Activated CD8-positive, alpha-beta T cell treated with anti-CD3 and anti-CD28 coated beads for 36 hours (primary cell): ENCODE measurements around the gene BAIAP2L2. TPM values are rescaled to one million over a fixed set of nuclear protein-coding genes. Genes with fewer than 3 reads are reported as not detected.
"Not testable (repeated sequence)": the region's sequence is repeated elsewhere in the genome, so short reads cannot be mapped to it uniquely, and the experiment has no call there.

ENCODE experiments used
- ATAC-seq: fragments of 200-7000 bp; cut with Tn5 transposase; one replicate; pipeline ENCODE4 v1.10.0; 2021; ENCODE audit warnings: mild to moderate bottlenecking, moderate library complexity
- CTCF ChIA-PET: fragments of 350-600 bp; sonication (Branson Sonifier 250); formaldehyde crosslinking; loops from one replicate; lab custom pipeline; 2021; ENCODE audit warnings: antibody characterized with exemption; lab: Charles Lee
- POLR2A ChIA-PET: fragments of 350-600 bp; sonication (Branson Sonifier 250); formaldehyde crosslinking; loops from one replicate; lab custom pipeline; 2021; ENCODE audit warnings: antibody characterized with exemption; lab: Charles Lee
- DNase-seq: peaks from one replicate; pipeline ENCODE4 v3.0.0-alpha.2; 2020
- H3K27ac Mint-ChIP-seq: one replicate; pipeline ENCODE4 v1.8.0; 2021; ENCODE audit warnings: mild to moderate bottlenecking, mixed read lengths
- H3K27me3 Mint-ChIP-seq: one replicate; pipeline ENCODE4 v1.8.0; 2021; ENCODE audit warnings: mixed read lengths
- H3K36me3 Mint-ChIP-seq: one replicate; pipeline ENCODE4 v1.8.0; 2021; ENCODE audit warnings: low read depth, mixed read lengths
- H3K4me1 Mint-ChIP-seq: one replicate; pipeline ENCODE4 v1.8.0; 2021; ENCODE audit warnings: low read depth, mixed read lengths
- H3K4me3 Mint-ChIP-seq: one replicate; pipeline ENCODE4 v1.8.0; 2021; ENCODE audit warnings: mild to moderate bottlenecking, moderate library complexity, mixed read lengths
- H3K9me3 Mint-ChIP-seq: one replicate; pipeline ENCODE4 v1.8.0; 2021; ENCODE audit warnings: mixed read lengths
- CTCF ChIP-seq: fragments of 200-600 bp; IDR thresholded peaks from one replicate; pipeline ENCODE4 v1.8.0; 2022; ENCODE audit warnings: antibody characterized with exemption, mild to moderate bottlenecking
- intact Hi-C: fragments of 100-400 bp; cut with micrococcal nuclease; formaldehyde crosslinking; loops from one replicate; pipeline ENCODE4 v1.10.0; 2022
- total RNA-seq, 2 experiments: library from RNA; stranded (reverse); gene quantifications; one replicate each; pipeline ENCODE4 v1.2.3, GENCODE V29; 2021

BAIAP2L2 gene
- total RNA-seq, 2 experiments from 2014 or later: 0.61 to 0.67 TPM

GRCh38 chr22:38124236-38124974 is 13.9 kb upstream of the BAIAP2L2 start:
- Mint-ChIP-seq H3K27me3 (no peaks in the 10 kb centered on the region), H3K9me3 (no peaks in the 10 kb centered on the region), H3K4me1 (no peaks in the 10 kb centered on the region), H3K4me3 (no peak overlapping the region), H3K36me3 (no peaks in the 10 kb centered on the region), H3K27ac (no peak overlapping the region)
- no peak for TF ChIP-seq CTCF
- ATAC-seq (no peak), DNase-seq (no peak)
- intact Hi-C loops: no loop called here
- CTCF ChIA-PET: interaction anchor here (4.7 kb wide), 1 partner anchor 10 kb away, joined by 24 read pairs; no protein-coding TSS in a partner anchor
- POLR2A ChIA-PET: no interaction called here

GRCh38 chr22:38122616-38123015 is 12.1 kb upstream of the BAIAP2L2 start:
- Mint-ChIP-seq H3K4me3 (no peak overlapping the region), H3K27me3 (no peaks in the 10 kb centered on the region), H3K4me1 (no peaks in the 10 kb centered on the region), H3K36me3 (no peaks in the 10 kb centered on the region), H3K9me3 (no peaks in the 10 kb centered on the region), H3K27ac (no peak overlapping the region)
- no peak for DNase-seq
- CTCF ChIA-PET: interaction anchor here (0.9 to 4.7 kb wide), 3 partner anchors 8 to 157 kb away, joined by 3 to 24 read pairs (median 3); no protein-coding TSS in a partner anchor
- intact Hi-C loops: no loop called here
- POLR2A ChIA-PET: no interaction called here
- no peak for TF ChIP-seq CTCF
- ATAC-seq: no peak

GRCh38 chr22:38120359-38121110 is 10.1 kb upstream of the BAIAP2L2 start:
- no peak for TF ChIP-seq CTCF
- POLR2A ChIA-PET: no interaction called here
- no peaks in the 10 kb centered on the region for H3K27me3 Mint-ChIP-seq
- H3K27ac Mint-ChIP-seq: no peak overlapping the region
- H3K4me1 Mint-ChIP-seq: no peaks in the 10 kb centered on the region
- no peak for ATAC-seq
- no peaks in the 10 kb centered on the region for H3K36me3 Mint-ChIP-seq
- H3K4me3 Mint-ChIP-seq: no peak overlapping the region
- intact Hi-C loops: no loop called here
- no peaks in the 10 kb centered on the region for H3K9me3 Mint-ChIP-seq
- CTCF ChIA-PET: no interaction called here
- DNase-seq: no peak

- H3K27ac Mint-ChIP-seq, H3K4me3 Mint-ChIP-seq, ATAC-seq, H3K4me1 Mint-ChIP-seq, intact Hi-C loops, POLR2A ChIA-PET, H3K36me3 Mint-ChIP-seq, CTCF ChIA-PET, H3K9me3 Mint-ChIP-seq, DNase-seq, H3K27me3 Mint-ChIP-seq: not testable (repeated sequence)
These were observed 8.3 kb upstream of the BAIAP2L2 start for GRCh38 chr22:38118747-38119146.

- intact Hi-C loops: no loop called here
- DNase-seq (no peak), ATAC-seq (no peak)
- no peak for TF ChIP-seq CTCF
- POLR2A ChIA-PET: no interaction called here
- H3K27ac Mint-ChIP-seq: no peak overlapping the region
- no peaks in the 10 kb centered on the region for H3K4me1 Mint-ChIP-seq
- CTCF ChIA-PET: no interaction called here
- no peaks in the 10 kb centered on the region for H3K36me3 Mint-ChIP-seq
- H3K27me3 Mint-ChIP-seq: no peaks in the 10 kb centered on the region
- H3K9me3 Mint-ChIP-seq: no peaks in the 10 kb centered on the region
- no peak overlapping the region for H3K4me3 Mint-ChIP-seq
These were observed 7.7 kb upstream of the BAIAP2L2 start for GRCh38 chr22:38118182-38118581.

GRCh38 chr22:38117556-38117955 is 7.1 kb upstream of the BAIAP2L2 start:
- H3K36me3 Mint-ChIP-seq, H3K4me1 Mint-ChIP-seq, H3K4me3 Mint-ChIP-seq, POLR2A ChIA-PET, H3K9me3 Mint-ChIP-seq, ATAC-seq, CTCF ChIA-PET, H3K27me3 Mint-ChIP-seq, H3K27ac Mint-ChIP-seq, DNase-seq, intact Hi-C loops: not testable (repeated sequence)
